ENCODE results near the gene THBD.

- no peak for TF ChIP-seq REST (IDR thresholded peaks at IDR 0.05; ENCODE audit: insufficient read depth in 1 of 2, low read depth in 2 of 2, low read length in 1 of 2)
- no peak for TF ChIP-seq SIN3A (IDR thresholded peaks at IDR 0.05; ENCODE audit: borderline replicate concordance, insufficient read depth, low read depth, low read length)
Measured at GRCh38 chr20:23021951-23022350, 27.5 kb downstream of the THBD start.
